Keratinocyte (primary cell): Measurements from ENCODE around the gene URAD. TPM values are rescaled to one million over a fixed set of nuclear protein-coding genes. Genes with fewer than 3 reads are reported as not detected.
"Not testable (repeated sequence)": the region's sequence is repeated elsewhere in the genome, so short reads cannot be mapped to it uniquely, and the experiment has no call there.

Experiments used
- DNase-seq: peaks from one replicate; pipeline ENCODE4 v3.0.0-alpha.2; 2011; ENCODE audit warnings: low read depth, missing footprints, low spot score
- FAIRE-seq: peaks from 2 replicates; lab custom pipeline; 2011; peaks lifted over from hg19 to GRCh38; lab: Jason Lieb, UNC
- H2AFZ ChIP-seq: 2 replicates; pipeline ENCODE4 v1.6.0; 2012; ENCODE audit warnings: low read length, control low read depth, inconsistent platforms; ENCODE audit not compliant: control insufficient read depth
- H3K27ac ChIP-seq: 2 replicates; pipeline ENCODE4 v1.5.1; 2011; ENCODE audit warnings: low read length; ENCODE audit not compliant: control insufficient read depth, insufficient read depth
- H3K27me3 ChIP-seq: 3 replicates; pipeline ENCODE4 v1.6.0; 2011; ENCODE audit warnings: low read length; ENCODE audit not compliant: control insufficient read depth, insufficient read depth; ENCODE audit errors: extremely low read depth
- H3K36me3 ChIP-seq, 2 experiments: 2 replicates in 1 of 2; 3 replicates in 1 of 2; pipeline ENCODE4 v1.5.1; 2011; ENCODE audit warnings: low read length in 2 of 2, mild to moderate bottlenecking in 1 of 2; ENCODE audit not compliant: control insufficient read depth in 2 of 2, insufficient read depth in 2 of 2; ENCODE audit errors: extremely low read depth in 1 of 2
- H3K4me1 ChIP-seq: 3 replicates; pipeline ENCODE4 v1.5.1; 2011; ENCODE audit warnings: low read length; ENCODE audit not compliant: control insufficient read depth, insufficient read depth; ENCODE audit errors: extremely low read depth
- H3K4me2 ChIP-seq: 3 replicates; pipeline ENCODE4 v1.6.0; 2011; ENCODE audit warnings: low read depth, low read length; ENCODE audit not compliant: control insufficient read depth, insufficient read depth; ENCODE audit errors: extremely low read depth
- H3K4me3 ChIP-seq, 3 experiments: fragments of 200-600 bp in 1 of 3; sonication (generic) in 1 of 3; 2 replicates in 2 of 3; 3 replicates in 1 of 3; pipeline ENCODE4 v1.5.1; 2011 to 2016; ENCODE audit warnings: low read length in 3 of 3, mild to moderate bottlenecking in 3 of 3, control low read depth in 2 of 3, inconsistent platforms in 1 of 3, low read depth in 1 of 3, mixed read lengths in 1 of 3, mixed run types in 1 of 3, moderate library complexity in 1 of 3; ENCODE audit not compliant: control insufficient read depth in 2 of 3, insufficient read depth in 2 of 3; ENCODE audit errors: extremely low read depth in 1 of 3
- H3K79me2 ChIP-seq: 2 replicates; pipeline ENCODE4 v1.6.0; 2012; ENCODE audit warnings: low read length; ENCODE audit not compliant: control insufficient read depth, insufficient read depth
- H3K9ac ChIP-seq: 3 replicates; pipeline ENCODE4 v1.6.0; 2011; ENCODE audit warnings: low read length; ENCODE audit not compliant: control insufficient read depth, insufficient read depth; ENCODE audit errors: extremely low read depth
- H3K9me1 ChIP-seq: 3 replicates; pipeline ENCODE4 v1.6.0; 2011; ENCODE audit warnings: low read length; ENCODE audit not compliant: control insufficient read depth, insufficient read depth; ENCODE audit errors: extremely low read depth
- H3K9me3 ChIP-seq: 2 replicates; pipeline ENCODE4 v1.5.1; 2012; ENCODE audit warnings: low read depth, low read length; ENCODE audit not compliant: control insufficient read depth
- H4K20me1 ChIP-seq: 3 replicates; pipeline ENCODE4 v1.6.0; 2011; ENCODE audit warnings: low read length; ENCODE audit not compliant: control insufficient read depth, insufficient read depth; ENCODE audit errors: extremely low read depth
- CTCF ChIP-seq, 3 experiments: IDR thresholded peaks in 1 of 3; conservative IDR thresholded peaks in 1 of 3; optimal IDR thresholded peaks in 1 of 3; 2 replicates in 2 of 3; 3 replicates in 1 of 3; pipeline versions ENCODE3 to v1.5.1; 2011; ENCODE audit warnings: low read length in 3 of 3, mild to moderate bottlenecking in 3 of 3, moderate library complexity in 2 of 3, control low read depth in 1 of 3, inconsistent platforms in 1 of 3; ENCODE audit not compliant: insufficient read depth in 2 of 3; ENCODE audit errors: extremely low read depth in 1 of 3
- EZH2 ChIP-seq: IDR thresholded peaks from one replicate; pipeline ENCODE4 v1.6.1; 2012; ENCODE audit warnings: inconsistent platforms, mild to moderate bottlenecking, low read length, moderate library complexity
- dilution Hi-C: fragments of 300-500 bp; cut with MboI; formaldehyde crosslinking; loops from one replicate; pipeline ENCODE4 v1.7.0; 2020; ENCODE audit warnings: low sequenced_read_pairs; ENCODE audit not compliant: extremely low pct_ligation_motif_present
- polyA plus RNA-seq, 5 experiments: library from polyadenylated mRNA; depleted of rRNA in 3 of 5; stranded (reverse) in 3 of 5; stranded (forward) in 1 of 5; unstranded in 1 of 5; fragments of >200 nt; gene quantifications; 1 replicate in 1 of 5; 2 replicates in 3 of 5; 3 replicates in 1 of 5; pipeline versions ENCODE4 v1.2.1 to v1.2.3, GENCODE V29; 2011 to 2012; ENCODE audit warnings: missing spikeins in 2 of 5, low read depth in 1 of 5, low replicate concordance in 1 of 5

The URAD gene
- polyA plus RNA-seq, 1 donor (not counting 4 experiments of a cell fraction or from before 2014, with no cell fraction given), result not detected

DNA sequence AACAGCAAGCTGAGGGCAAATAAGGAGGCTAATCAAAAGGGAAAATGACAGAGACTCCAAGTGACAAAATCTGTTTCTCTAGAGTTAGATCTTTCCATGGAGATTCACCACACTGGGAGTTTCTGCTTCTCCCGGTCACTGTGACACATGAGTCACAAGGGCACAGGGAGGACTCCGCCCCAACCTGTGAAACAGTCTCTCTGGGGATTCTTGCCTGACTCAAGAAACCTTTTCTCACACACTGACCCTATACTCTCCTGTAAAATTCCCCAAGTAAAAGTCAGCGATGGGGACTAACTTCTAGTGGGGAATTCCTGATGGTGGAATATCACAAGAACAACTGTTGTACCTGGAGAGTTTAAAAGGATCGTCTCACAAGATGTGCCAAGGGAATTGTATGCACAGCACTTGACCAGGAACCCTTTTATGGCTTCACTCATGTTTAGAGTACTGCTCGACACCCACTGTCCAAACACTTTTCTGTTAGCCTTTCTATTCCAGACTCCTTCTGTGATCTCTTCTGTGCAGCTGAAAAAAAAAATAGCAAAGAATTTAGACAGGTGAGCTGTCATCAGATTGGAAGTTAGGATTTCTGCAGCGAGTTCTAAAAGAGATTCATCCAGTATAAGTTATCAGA is 46.8 kb upstream of the URAD start:
- FAIRE-seq (no peak), DNase-seq (no peak)
- no peaks in the 10 kb centered on the region for H3K9me1 ChIP-seq
- dilution Hi-C loops, result no loop called here
- H3K4me1 ChIP-seq, result no peaks in the 10 kb centered on the region
- H3K27me3 ChIP-seq, result no peaks in the 10 kb centered on the region
- no peak overlapping the region for H3K4me2 ChIP-seq
- H3K79me2 ChIP-seq, result no peaks in the 10 kb centered on the region
- H3K9ac ChIP-seq, result no peak overlapping the region
- H3K36me3 ChIP-seq, result no peaks in the 10 kb centered on the region
- TF ChIP-seq CTCF (optimal IDR thresholded peaks at IDR 0.05 in 1 of 3, IDR thresholded peaks at IDR 0.05 in 1 of 3, conservative IDR thresholded peaks at IDR 0.05 in 1 of 3; ENCODE audit: extremely low read depth in 1 of 3, insufficient read depth in 2 of 3, low read length in 3 of 3) (no peak), EZH2 (no peak)
- H3K4me3 ChIP-seq, result no peak overlapping the region
- no peaks in the 10 kb centered on the region for H3K9me3 ChIP-seq
- no peaks in the 10 kb centered on the region for H4K20me1 ChIP-seq
- no peak overlapping the region for H3K27ac ChIP-seq
- H2AFZ ChIP-seq, result no peak overlapping the region

GRCh38 chr13:28033894-28034655 is 45.6 kb upstream of the URAD start:
- no peak for FAIRE-seq
- DNase-seq, result no peak
- TF ChIP-seq EZH2 (no peak), CTCF (optimal IDR thresholded peaks at IDR 0.05 in 1 of 3, IDR thresholded peaks at IDR 0.05 in 1 of 3, conservative IDR thresholded peaks at IDR 0.05 in 1 of 3; ENCODE audit: extremely low read depth in 1 of 3, insufficient read depth in 2 of 3, low read length in 3 of 3) (no peak)
- Histone ChIP-seq H3K4me3 (no peak overlapping the region), H3K9me3 (no peaks in the 10 kb centered on the region), H3K36me3 (no peaks in the 10 kb centered on the region), H3K4me2 (no peak overlapping the region), H2AFZ (no peak overlapping the region), H3K9me1 (no peaks in the 10 kb centered on the region), H3K9ac (no peak overlapping the region), H3K27me3 (no peaks in the 10 kb centered on the region), H3K4me1 (no peaks in the 10 kb centered on the region), H3K27ac (no peak overlapping the region), H3K79me2 (no peaks in the 10 kb centered on the region), H4K20me1 (no peaks in the 10 kb centered on the region)
- dilution Hi-C loops, result no loop called here

- dilution Hi-C loops, result not testable (repeated sequence)
Observed at GRCh38 chr13:28032438-28032837, 43.9 kb upstream of the URAD start.

More at GRCh38 chr13:28032438-28032837, 43.9 kb upstream of the URAD start:
- not testable (repeated sequence) for H3K9ac ChIP-seq, H4K20me1 ChIP-seq, H3K79me2 ChIP-seq, H3K9me1 ChIP-seq, H3K36me3 ChIP-seq, DNase-seq, H3K4me2 ChIP-seq, H2AFZ ChIP-seq, H3K27me3 ChIP-seq, FAIRE-seq, H3K4me3 ChIP-seq, H3K9me3 ChIP-seq, H3K4me1 ChIP-seq, H3K27ac ChIP-seq
